HS-27A (cell line): Measurements from ENCODE around the gene ZCCHC9.

Experiments
- DNase-seq: peaks from one replicate; pipeline ENCODE4 v3.0.0-alpha.2; 2012; ENCODE audit warnings: low read depth, missing footprints

Gene ZCCHC9

DNA sequence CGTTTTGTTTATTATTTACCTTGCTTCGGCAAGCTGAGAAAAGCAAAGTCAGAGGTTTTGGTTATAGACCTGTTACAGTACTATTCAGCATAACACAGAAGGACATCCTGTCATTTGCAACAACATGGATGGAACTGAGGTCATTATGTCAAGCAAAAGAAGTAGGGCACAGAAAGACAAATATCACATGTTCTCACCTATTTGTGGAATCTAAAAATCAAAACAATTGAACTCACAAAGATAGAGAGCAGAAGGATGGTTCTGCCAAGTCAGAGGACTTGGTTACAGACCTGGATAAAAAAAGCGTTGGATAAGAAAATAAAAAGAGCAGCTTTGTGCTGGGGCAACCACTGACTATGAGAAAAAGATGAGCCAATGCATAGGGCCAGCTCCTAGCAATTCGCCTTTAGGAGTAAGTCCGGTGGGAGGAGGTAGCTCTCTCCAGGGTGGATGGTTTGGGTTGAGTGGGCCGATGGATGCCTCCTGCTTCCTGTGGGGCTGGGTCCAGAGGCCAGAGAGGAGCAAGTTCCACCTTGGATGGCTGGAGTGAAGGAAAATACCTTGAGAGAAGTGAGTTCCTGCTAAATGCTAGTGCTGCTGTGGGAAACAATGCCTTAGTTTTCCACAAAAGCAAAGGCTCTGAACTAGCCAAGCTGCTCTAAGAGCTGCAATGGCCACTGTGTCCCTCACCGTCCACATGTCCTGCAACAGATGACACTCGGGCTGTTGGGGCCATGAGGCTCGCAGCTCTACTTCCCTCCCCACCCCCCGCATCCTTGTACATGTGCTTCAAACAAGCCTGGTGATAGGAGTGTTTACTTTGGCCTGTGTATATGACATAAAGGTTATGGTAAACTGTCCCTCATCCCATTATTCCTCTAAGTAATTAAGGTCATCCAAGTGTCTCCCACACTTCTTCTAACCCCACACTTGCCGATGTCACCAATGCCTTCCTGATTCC lies 54.2 kb downstream of the ZCCHC9 start:
- DNase-seq, result no peak

DNA sequence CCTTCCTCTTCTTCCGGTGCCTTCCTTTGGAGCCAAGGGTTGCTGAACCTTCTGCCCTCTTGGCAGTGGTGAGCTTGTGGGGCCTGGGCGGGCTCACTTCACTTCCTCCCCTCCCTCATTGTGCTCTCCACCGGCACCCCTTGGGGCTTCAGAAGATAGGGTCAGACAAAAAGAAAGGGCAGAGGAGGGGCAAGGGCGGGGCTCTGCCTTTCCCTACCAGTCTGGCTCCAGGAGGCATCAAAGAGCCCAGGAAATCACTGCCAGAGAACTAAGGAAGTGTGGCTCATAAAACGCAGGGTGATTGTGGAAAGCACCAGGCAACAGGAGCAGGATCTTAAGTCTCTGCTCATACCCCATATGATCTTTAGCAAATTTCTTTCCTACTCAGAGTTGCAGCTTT lies 57.7 kb downstream of the ZCCHC9 start:
- DNase-seq, result no peak

DNA sequence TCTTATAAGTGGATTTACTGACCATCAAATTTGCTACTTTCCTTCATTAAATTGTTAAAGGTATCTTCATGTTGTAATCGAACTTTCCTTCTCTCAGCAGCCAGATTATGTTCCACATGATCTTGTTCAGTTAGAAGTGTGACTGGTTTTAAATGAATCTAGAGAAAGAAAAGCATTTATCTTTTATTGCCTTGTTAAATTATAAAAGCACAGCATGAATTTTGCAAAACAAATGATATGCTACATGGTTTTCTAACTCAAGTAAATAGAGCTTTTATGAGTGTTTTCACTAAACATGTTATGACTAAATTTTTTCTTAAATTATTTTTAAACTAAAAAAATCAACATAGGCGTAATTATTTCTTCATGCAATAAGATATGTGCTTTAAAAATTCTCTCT lies 58.5 kb downstream of the ZCCHC9 start:
- no peak for DNase-seq

DNA sequence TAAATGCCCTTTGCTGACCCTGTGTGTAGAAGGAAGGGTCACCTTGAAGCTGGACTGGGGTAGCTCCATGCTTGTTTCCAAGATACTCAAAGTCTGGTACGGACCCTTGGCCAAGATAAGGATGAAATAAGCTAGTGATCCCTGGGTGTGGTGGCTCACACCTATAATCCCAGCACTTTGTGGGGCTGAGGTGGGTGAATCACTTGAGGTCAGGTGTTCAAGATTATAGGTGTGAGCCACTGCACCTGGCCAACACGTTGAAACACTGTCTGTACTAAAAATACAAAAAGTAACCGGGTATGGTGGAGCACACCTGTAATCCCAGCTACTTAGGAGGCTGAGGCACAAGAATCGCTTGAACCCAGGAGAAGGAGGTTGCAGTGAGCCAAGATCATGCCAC lies 59.3 kb downstream of the ZCCHC9 start:
- DNase-seq, result no peak

- no peak for DNase-seq
These were observed 60.2 kb downstream of the ZCCHC9 start for GRCh38 chr5:81361600-81361999.
